GM21619 (cell line): ENCODE measurements around the gene MPZL1.

ENCODE experiments used
- ATAC-seq: cut with Tn5 transposase; IDR thresholded peaks from one replicate; pipeline ENCODE4 v1.9.1; 2021; ENCODE audit not compliant: unreplicated experiment

The MPZL1 gene

DNA sequence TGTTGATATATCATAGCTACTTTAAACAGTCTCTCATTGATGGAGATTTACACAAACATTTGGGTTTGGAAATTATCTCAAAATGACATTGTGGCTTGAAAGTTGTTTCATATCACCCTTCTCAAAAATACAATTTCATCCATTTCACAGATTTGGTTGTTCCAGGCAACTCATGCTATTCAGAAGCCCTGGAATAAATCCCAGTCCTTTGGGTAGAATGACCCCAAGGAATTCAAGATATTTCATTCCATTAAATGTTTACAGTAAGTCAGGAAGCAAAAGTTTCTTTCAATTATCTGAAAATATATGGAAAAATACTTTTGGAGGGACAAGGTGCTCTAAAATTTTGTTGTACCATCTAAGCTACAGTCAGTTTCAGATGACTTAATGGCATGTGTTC lies 27.1 kb downstream of the MPZL1 start:
- no peak for ATAC-seq

DNA sequence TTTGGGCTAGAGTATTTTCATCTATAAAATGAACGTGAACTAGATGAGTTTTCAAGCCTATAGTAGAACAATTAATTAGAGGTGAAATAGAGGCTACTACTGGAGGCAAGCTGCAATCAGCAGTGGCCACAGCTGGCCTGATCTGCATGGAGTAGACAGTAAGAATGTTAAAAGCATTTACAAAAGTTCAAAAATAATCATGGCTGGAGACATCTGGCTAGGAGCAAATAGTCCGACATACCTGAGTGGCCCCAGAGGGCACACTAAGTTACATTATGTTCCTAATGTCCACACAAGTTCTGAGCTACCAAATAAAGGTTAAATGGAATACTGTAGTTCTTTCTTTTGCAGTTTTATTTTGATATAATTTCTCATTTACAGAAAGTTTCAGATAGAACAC lies 28.0 kb downstream of the MPZL1 start:
- no peak for ATAC-seq

DNA sequence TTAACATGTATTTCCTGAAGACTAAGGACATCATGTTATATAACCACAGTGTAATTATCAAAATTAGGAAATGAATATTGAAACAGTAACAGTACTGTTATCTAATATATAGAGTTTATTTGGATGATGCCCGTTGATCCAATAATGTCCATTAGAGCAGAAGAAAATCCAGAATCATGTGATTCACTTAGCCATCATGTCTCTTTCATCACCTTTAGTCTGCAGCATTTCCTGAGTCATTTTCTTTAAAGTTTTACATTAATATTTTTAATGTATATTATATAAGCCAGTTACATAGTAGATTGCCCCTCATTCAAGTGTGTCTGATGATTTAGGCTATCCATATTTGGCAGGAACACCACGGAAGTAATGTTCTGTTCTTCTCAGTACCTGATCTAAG lies 28.9 kb downstream of the MPZL1 start:
- no peak for ATAC-seq

DNA sequence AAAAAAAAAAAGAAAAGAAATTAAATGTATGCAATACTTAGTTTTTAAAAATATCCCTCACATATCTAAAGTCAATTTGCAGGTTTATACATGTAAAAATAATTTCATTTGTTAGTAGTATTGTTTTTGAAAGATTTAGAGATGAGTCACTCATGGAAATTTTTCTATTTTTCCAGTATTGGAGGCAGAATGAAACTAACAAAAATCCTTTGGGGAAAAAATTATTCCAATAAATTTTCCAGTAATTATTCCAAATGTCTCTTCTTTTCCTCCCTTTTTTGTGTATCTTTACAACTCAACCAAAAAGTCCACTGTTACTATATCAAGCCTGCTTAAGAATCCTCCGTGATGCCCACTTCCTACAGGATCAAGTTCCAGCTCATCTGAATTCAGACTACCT lies 29.9 kb downstream of the MPZL1 start:
- ATAC-seq = no peak

DNA sequence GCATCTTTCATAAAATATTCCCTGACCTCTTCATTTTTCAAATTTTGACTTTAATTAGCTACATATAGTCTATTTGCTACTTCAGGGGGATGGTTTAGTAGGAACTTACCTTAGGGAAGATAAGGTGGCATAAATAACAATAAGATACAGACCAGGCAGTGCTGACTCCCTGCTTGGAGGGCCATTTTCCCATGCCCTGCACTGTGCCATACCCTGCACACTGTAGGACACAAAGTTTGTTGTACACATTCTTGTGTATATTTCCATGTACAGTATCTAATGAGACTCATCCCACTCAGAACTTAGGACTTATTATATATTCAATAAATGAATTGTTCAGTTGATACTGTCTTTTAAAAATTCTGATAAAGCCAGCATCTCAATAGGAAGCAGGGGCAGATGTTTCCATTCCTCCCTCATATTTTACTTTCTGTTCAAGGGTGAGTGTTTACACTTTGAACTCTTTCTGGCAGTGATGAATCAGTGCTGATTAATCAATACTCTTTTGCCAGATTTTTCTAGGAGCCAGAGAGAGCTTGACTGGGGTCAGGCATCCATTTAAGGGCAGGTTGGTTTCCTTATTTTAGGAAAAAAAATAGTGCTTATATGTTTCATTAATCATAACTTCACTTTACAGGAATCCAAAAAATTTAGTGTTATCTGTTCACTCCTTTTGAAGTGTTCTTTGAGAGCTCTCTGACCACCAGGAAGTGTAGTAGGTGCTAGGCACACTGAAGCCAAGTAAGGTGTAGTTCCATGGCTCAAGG lies 30.6 kb downstream of the MPZL1 start:
- ATAC-seq = no peak

DNA sequence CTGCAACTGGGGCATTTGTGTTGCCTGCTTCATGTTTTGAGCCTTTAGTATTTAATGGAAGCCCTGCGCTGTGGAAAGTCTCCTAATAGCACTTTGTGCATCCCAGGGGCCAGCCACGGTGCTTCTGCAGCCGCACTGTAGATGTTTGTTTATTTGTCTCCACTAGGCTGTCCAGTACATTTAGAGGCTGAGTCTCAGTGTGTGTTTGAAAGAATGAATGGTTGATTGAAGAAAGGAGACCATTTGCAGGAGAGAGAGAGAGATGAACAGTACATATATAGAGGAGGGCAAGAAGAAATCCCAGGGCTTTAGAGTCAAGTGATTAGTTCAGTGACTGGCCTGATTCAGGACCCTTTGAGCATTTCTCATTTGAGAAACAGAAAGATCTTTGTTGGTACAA lies 33.9 kb downstream of the MPZL1 start:
- ATAC-seq = no peak

DNA sequence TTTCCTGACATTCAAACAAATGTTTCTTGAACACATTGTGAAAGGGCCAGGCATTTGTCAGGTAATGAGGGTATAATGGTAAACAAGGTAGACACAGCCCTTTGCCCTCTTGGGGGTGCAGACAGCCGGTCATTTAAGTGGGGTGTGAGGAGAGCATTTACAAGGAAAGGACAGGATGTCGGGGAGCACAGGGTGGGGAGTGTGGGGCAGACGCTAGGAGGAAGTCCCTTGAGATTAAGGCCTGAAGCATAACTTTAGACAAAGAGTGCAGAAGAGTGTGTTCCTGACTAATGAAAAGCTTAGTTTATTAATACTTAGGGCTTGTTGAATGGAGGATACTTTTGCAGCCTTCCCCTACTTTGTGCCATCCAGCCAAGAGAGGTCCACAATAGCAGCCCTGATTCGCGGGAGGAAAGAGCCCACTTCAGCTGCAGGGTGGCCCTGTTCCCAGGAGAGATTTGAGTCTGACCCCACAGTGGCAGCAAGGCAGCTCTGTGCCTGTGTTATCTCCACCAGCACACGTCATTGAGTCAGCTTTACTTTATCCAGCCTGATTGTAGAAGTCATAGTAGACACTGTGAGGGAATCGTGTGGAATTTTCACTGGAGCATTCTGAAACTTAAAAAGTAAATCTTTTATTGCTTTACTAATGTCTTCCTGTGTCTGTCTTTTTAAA lies 35.1 kb downstream of the MPZL1 start:
- no peak for ATAC-seq

DNA sequence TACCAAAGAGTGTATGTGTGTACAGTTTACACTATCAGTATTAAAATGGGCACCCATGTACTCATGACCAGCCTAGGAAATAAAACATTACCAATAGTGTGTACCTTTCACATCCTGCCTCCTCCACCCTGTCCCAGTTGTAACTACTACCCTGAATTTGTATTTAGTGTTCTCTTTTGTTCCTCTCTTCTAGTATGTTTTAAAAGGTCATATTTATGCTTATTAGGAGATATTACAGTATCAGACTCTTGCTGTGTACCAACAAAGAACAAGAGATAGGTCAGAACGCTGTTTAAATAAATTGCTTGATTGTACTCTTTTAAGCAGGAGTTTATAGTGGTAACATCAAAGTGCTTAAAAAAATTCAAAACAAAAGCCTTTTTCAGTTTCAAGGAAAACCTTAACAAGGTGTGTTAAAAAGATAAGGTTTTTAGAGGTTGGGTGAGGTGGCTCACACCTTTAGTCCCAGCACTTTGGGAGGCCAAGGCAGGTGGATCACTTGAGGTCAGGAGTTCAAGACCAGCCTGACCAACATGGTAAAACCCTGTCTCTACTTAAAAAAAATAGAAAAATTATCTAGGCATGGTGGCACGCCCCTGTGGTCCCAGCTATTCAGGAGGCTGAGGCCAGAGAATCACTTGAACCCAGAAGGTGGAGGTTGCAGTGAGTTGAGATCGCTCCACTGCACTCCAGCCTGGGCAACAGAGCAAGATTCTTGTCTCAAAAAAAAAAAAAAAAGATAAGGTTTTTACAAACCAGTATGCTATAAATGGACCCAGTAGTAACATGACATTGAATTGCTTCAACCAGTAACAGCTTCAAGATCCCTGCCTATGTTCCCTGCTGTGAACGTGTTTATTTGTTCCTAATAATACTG lies 35.9 kb downstream of the MPZL1 start:
- ATAC-seq = no peak

DNA sequence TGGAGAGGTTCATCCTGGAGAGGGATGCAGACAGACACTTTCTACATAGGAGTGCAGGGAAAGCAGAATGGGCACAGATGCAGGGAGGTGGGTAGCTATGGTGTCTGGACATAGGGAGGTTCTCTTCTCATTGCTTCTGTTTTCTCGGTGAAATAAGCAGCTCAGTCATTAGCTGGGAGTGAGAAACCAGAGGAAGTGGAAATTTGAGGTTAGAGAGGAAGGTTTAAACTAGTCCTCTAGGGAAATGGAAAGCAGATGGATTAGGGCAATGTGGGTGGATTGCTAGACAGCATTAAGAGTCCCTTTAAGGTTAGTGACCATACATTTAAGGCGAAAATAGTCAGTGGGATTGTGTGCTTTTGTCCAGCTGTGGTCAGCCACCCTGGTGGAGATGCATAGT lies 39.6 kb downstream of the MPZL1 start:
- no peak for ATAC-seq

DNA sequence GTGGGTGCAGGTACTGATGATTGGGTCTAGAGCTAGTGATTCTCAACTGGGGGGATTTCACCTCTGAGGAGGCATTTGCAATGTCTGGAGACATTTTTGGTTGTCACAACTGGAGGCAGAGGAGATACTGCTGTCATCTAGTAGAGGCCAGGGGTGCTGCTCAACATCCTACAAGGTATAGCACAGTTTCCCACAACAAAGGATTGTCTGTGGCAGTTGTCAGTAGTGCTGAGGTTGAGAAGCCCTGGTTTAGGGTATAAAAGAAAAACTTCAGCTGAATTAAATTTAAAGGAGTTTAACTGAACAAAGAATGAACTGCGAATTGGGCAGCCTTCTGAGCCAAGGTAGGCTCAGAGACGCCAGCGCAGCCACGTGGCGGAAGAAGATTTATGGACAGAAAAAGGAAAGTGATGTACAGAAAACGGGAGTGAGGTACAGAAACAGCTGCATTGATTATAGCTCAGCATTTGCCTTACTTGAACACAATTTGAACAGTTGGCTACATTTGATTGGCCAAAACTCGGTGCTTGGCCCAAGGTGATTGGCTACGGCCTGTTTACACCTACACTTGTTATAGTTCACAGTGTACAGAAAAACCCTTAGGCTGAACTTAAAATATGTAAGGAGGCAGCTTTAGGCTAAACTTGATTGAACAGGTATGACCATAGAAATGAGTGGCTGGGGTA lies 40.4 kb downstream of the MPZL1 start:
- no peak for ATAC-seq

DNA sequence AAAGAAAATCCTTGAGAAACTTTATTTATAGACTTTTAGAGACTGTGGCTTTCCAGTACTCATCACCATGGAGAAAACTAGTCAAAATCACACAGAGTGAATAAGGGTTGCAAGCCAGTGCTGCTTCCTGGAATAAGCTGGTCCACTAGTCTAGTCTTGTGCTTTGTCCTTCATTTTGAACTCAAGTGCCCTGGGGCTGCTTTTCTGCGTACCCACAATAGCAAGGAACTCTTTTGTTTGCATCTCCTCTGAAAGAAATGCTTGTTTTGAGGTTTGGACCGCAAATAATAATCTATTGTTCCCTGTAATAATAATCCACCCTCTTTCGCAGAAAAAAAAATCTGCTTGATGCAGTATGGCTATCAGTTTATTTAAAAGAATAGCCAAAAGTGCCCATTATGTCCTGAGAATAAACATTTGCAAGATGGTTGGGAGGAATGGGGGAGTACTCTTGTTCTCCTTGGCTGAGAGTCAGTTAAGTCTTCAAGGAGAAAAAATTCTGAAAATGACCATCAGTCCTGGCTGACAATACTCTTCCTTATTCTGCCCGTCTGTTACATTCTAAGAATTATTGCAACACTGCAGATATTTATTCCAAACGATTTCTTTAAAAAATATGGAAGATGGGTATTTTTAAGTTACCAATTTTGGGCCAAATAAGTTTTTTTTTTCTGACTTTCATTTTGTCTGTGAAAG lies 41.9 kb downstream of the MPZL1 start:
- ATAC-seq = no peak

DNA sequence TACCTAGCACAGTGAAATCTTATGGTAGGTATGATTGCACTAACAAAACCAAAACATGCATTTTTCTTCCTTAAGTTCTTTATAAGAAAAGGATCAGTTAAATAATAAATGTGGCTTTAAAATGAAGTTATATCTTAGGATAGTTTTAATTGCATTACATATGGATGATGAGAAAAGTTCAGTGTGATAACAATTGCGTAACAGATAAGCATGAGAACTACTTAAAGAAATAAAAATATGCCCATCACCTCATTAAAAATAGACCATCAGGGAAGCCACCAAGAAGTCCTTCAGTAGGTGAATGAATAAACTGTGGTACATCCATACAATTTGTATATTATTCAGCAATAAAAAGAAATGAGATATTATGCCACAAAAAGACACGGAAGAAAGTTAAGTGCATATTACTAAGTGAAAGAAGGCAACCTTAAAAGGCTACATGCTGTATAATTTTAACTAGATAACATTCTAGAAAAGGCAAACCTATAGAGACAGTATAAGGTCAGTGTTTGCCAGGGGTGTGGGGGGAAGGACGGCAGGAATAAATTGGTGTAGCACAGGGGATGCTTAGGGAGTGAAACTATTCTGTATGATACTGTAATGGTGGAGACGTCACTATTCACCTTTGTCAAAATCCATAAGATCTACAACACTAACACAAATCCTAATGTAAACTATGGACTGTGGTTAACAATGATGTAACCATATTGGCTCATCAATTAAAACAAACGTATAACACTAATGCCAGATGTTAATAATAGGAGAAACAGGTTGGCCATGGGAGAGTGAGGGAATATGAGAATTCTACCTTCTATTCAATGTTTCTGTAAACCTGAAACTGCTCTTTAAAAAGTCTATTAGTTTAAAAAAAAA lies 42.9 kb downstream of the MPZL1 start:
- no peak for ATAC-seq

DNA sequence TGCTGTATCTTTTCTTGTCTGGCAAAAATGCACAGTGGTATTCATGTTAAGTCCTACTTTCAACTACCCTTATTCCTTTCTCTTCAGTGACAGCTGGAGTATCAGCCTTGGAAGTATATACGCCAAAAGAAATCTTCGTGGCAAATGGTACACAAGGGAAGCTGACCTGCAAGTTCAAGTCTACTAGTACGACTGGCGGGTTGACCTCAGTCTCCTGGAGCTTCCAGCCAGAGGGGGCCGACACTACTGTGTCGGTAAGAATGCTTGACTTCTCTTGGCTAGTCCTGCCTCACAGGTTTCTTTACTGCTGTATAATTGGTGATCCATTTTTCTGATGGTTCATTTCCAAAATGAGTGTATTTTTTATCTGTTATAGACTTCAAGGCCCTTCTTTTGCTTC lies 43.7 kb downstream of the MPZL1 start:
- ATAC-seq = no peak

DNA sequence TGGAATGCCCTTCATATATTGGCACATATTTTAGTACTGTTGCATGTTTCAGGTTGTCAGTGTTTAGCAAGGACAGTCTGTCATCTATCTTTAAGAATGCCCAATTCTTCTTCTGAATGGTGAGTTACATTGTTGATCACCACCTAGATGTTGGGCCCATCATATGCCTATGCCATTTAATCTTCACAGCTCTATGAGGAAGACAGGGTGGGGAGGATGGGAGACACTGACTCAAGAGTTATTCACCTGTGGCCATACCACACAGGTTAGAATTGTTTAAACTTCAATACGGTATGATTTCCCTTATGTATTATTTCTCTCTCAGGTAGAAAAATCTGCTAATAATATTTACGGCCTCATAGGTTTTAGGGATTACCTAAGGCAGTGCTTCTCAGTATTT lies 44.8 kb downstream of the MPZL1 start:
- ATAC-seq = no peak

DNA sequence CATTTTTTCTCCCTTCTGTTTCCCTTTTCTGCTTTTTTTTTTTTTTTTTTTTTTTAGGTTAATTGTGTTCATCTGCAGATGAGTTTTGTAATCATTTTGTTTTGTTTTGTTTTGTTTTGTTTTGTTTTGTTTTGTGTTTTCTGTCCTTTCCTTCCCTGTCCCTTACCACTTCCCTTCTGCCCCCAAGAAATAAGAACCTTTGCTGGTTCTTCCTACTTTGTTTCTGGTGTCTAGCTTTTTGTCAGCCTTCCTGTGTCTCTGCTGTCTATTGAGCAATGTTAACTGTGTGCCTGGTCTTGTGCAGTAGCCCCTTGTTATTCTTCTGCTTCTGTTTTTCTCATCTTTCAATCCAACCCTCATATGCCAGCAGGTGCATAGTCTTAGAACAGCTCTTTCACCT lies 46.0 kb downstream of the MPZL1 start:
- ATAC-seq = no peak

DNA sequence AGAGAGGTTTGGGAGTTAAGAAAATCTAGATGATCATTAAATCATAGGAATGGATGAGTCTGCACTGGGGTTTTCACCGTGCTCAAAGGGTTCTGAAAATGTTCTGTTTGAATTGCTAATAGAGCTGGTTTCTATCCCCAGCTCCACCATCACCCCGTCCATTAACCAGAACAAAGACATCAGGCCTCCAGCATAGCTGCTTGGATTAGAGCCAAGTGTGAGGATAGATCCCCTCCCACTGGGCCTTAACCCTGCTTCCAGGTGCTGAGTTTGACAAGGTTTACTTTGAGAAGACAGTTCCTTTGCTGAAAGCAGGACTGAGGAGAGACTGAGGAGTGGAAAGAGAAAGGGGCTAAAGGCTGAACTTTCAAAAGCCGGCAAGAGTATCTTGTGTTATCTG lies 48.3 kb downstream of the MPZL1 start:
- ATAC-seq = no peak

DNA sequence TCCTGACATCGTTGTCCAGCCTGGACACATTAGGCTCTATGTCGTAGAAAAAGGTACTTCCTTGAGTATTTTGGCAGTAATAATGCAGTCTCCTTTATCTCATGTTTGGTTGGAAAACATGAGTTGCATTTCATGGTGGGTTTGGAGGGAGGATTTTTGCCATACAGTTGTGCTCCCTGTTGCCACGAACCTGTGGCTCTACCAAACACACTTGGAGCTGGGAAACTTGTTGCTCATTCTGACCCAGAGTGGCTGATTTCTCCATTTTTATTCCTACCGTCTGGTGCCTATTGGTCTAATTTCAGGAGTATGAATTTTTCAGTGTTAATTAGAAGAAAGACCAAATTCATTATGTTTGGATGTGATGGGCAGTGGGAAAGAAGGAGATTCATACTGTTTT lies 50.7 kb downstream of the MPZL1 start:
- ATAC-seq = no peak

DNA sequence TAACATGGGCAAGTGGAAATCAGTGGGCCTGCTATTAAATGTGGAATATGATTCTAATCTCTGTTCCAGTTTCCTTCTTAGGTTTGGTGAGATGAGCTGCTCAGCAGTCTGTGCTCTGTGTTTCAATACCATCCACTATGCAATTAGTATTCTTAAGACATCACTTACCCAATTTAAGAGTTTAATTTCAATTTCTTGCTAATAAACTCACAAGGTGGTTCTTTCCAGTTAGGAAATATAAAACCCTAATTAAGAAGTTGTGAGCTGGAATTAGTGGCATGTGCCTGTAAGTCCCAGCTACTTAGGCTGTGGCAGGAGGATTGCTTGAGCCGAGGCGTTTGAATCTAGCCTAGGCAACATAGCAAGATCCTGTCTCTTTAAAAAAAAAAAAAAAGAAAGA lies 51.7 kb downstream of the MPZL1 start:
- no peak for ATAC-seq

DNA sequence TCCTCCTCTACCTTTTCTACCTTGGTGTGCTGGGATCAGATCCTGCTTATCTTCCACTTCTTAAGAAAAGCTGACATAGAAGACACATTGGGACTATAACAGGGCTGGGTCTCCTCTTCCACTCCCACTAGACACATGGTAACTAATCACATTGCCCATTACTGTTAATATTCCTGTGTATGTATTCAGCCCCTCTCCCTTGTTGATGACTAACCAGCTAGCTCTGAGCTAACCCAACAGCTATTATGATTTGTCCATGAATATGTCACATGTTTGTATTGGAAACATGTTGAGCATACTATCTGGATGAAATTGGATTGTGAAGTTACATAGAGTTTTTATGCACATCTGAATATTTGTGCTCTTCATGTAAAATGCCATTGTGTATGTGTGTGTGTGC lies 52.9 kb downstream of the MPZL1 start:
- no peak for ATAC-seq

DNA sequence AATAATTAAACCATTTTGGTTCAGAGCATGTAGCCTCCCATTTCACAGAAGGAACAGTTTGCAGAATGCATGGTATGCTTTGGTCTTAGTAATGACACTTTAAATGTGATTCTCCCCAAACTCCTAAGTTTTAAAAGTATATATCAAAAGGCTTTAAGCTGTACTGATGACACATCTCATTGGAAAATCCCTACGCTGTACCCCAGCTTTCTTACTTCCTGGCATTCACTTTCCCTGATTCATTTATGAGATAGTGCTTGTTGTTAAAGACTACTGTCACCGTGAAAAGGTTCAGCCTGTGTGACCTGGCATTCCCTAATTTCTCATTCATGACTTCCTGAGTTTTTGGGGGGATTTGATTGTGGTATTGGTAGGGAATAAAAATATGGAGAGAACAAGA lies 53.4 kb downstream of the MPZL1 start:
- no peak for ATAC-seq
